Measurements from ENCODE around the gene CD84. TPM values are rescaled to one million over a fixed set of nuclear protein-coding genes. Genes with fewer than 3 reads are reported as not detected.

CD84 gene
- polyA plus RNA-seq, 1 donor (not counting 4 experiments of a cell fraction or from before 2014, with no cell fraction given) = not detected

- FAIRE-seq (no peak), DNase-seq (ENCODE audit: low read depth, low spot score) (peak; percentile 26)
- Histone ChIP-seq H3K9ac (ENCODE audit: control insufficient read depth, extremely low read depth, insufficient read depth, low read length) (no peak overlapping the region), H2AFZ (ENCODE audit: control insufficient read depth, low read length) (no peak overlapping the region), H3K79me2 (ENCODE audit: control insufficient read depth, insufficient read depth, low read length) (no peaks in the 10 kb centered on the region), H3K36me3 (ENCODE audit: control insufficient read depth in 2 of 2, extremely low read depth in 1 of 2, insufficient read depth in 2 of 2, low read length in 2 of 2) (no peaks in the 10 kb centered on the region), H3K27ac (ENCODE audit: control insufficient read depth, insufficient read depth, low read length) (no peak overlapping the region), H3K9me1 (ENCODE audit: control insufficient read depth, extremely low read depth, insufficient read depth, low read length) (no peaks in the 10 kb centered on the region), H3K4me3 (ENCODE audit: control insufficient read depth in 2 of 3, extremely low read depth in 1 of 3, insufficient read depth in 2 of 3, low read depth in 1 of 3, low read length in 3 of 3) (no peak overlapping the region), H4K20me1 (ENCODE audit: control insufficient read depth, extremely low read depth, insufficient read depth, low read length) (no peaks in the 10 kb centered on the region), H3K27me3 (ENCODE audit: control insufficient read depth, extremely low read depth, insufficient read depth, low read length) (no peaks in the 10 kb centered on the region), H3K9me3 (ENCODE audit: control insufficient read depth, low read depth, low read length) (no peaks in the 10 kb centered on the region), H3K4me2 (ENCODE audit: control insufficient read depth, extremely low read depth, insufficient read depth, low read depth, low read length) (no peak overlapping the region), H3K4me1 (ENCODE audit: control insufficient read depth, extremely low read depth, insufficient read depth, low read length) (peaks cover 15% of the 10 kb centered on the region)
- TF ChIP-seq, protein P1, sequence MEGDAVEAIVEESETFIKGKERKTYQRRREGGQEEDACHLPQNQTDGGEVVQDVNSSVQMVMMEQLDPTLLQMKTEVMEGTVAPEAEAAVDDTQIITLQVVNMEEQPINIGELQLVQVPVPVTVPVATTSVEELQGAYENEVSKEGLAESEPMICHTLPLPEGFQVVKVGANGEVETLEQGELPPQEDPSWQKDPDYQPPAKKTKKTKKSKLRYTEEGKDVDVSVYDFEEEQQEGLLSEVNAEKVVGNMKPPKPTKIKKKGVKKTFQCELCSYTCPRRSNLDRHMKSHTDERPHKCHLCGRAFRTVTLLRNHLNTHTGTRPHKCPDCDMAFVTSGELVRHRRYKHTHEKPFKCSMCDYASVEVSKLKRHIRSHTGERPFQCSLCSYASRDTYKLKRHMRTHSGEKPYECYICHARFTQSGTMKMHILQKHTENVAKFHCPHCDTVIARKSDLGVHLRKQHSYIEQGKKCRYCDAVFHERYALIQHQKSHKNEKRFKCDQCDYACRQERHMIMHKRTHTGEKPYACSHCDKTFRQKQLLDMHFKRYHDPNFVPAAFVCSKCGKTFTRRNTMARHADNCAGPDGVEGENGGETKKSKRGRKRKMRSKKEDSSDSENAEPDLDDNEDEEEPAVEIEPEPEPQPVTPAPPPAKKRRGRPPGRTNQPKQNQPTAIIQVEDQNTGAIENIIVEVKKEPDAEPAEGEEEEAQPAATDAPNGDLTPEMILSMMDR (optimal IDR thresholded peaks at IDR 0.05 in 1 of 3, IDR thresholded peaks at IDR 0.05 in 1 of 3, conservative IDR thresholded peaks at IDR 0.05 in 1 of 3; ENCODE audit: extremely low read depth in 1 of 3, insufficient read depth in 2 of 3, low read length in 3 of 3) = no peak
- no peak for TF ChIP-seq EZH2 (IDR thresholded peaks at IDR 0.05; ENCODE audit: low read length)
- dilution Hi-C loops (cut with MboI; ENCODE audit: extremely low pct_ligation_motif_present, low sequenced_read_pairs) = no loop called here
Observed at GRCh38 chr1:160542303-160542945, 36.9 kb downstream of the CD84 start.

DNA sequence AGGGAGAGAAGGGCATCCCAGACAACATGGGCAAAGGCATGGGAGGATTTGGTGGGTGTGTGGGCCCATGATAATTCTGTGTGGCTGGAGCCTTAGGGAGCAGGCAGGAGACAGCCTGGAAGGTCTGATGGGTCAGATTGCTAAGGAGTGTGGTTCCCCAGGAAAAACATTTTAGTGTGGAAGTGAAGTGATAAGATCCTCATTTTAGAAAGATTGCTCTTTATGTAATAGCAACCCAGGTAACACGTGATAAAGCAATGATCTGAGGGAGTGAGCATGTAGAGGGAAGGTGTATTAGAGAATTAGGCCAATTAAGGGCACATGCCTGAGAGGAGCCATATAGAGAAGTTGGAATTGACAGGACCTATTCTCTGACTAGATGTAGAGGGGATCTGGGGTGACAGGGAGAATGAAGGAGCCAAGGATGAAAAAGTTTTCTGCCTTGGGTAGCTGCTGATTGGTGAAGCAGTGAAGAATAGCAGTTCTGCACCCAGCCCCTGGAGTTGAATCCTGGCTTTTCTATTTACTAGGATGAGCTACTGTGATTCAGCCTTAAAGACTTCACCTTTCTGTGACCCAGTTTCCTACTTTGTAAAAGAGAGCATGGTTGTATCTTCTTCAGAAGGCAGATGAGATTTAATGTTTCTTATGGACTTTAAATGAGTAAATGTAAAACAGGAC is 37.5 kb downstream of the CD84 start:
- Histone ChIP-seq H2AFZ (ENCODE audit: control insufficient read depth, low read length) (no peak overlapping the region), H3K9me3 (ENCODE audit: control insufficient read depth, low read depth, low read length) (no peaks in the 10 kb centered on the region), H3K79me2 (ENCODE audit: control insufficient read depth, insufficient read depth, low read length) (no peaks in the 10 kb centered on the region), H3K9me1 (ENCODE audit: control insufficient read depth, extremely low read depth, insufficient read depth, low read length) (no peaks in the 10 kb centered on the region), H3K36me3 (ENCODE audit: control insufficient read depth in 2 of 2, extremely low read depth in 1 of 2, insufficient read depth in 2 of 2, low read length in 2 of 2) (no peaks in the 10 kb centered on the region), H3K4me1 (ENCODE audit: control insufficient read depth, extremely low read depth, insufficient read depth, low read length) (peaks cover 15% of the 10 kb centered on the region), H3K27ac (ENCODE audit: control insufficient read depth, insufficient read depth, low read length) (no peak overlapping the region), H3K9ac (ENCODE audit: control insufficient read depth, extremely low read depth, insufficient read depth, low read length) (no peak overlapping the region), H4K20me1 (ENCODE audit: control insufficient read depth, extremely low read depth, insufficient read depth, low read length) (no peaks in the 10 kb centered on the region), H3K4me2 (ENCODE audit: control insufficient read depth, extremely low read depth, insufficient read depth, low read depth, low read length) (no peak overlapping the region), H3K4me3 (ENCODE audit: control insufficient read depth in 2 of 3, extremely low read depth in 1 of 3, insufficient read depth in 2 of 3, low read depth in 1 of 3, low read length in 3 of 3) (no peak overlapping the region), H3K27me3 (ENCODE audit: control insufficient read depth, extremely low read depth, insufficient read depth, low read length) (no peaks in the 10 kb centered on the region)
- peak; percentile 65 for FAIRE-seq
- no peak for TF ChIP-seq EZH2 (IDR thresholded peaks at IDR 0.05; ENCODE audit: low read length)
- TF ChIP-seq, protein P1 (optimal IDR thresholded peaks at IDR 0.05 in 1 of 3, IDR thresholded peaks at IDR 0.05 in 1 of 3, conservative IDR thresholded peaks at IDR 0.05 in 1 of 3; ENCODE audit: extremely low read depth in 1 of 3, insufficient read depth in 2 of 3, low read length in 3 of 3) = no peak
- dilution Hi-C loops (cut with MboI; ENCODE audit: extremely low pct_ligation_motif_present, low sequenced_read_pairs) = no loop called here
- no peak for DNase-seq (ENCODE audit: low read depth, low spot score)
